Keratinocyte (primary cell): ENCODE data around the gene KCTD1.

ENCODE experiments used
- CTCF ChIP-seq, 3 experiments: IDR thresholded peaks in 1 of 3; conservative IDR thresholded peaks in 1 of 3; optimal IDR thresholded peaks in 1 of 3; 2 replicates in 2 of 3; 3 replicates in 1 of 3; pipeline versions ENCODE3 to v1.5.1; 2011; ENCODE audit warnings: low read length in 3 of 3, mild to moderate bottlenecking in 3 of 3, moderate library complexity in 2 of 3, control low read depth in 1 of 3, inconsistent platforms in 1 of 3; ENCODE audit not compliant: insufficient read depth in 2 of 3; ENCODE audit errors: extremely low read depth in 1 of 3
- EZH2 ChIP-seq: IDR thresholded peaks from one replicate; pipeline ENCODE4 v1.6.1; 2012; ENCODE audit warnings: inconsistent platforms, mild to moderate bottlenecking, low read length, moderate library complexity

GRCh38 chr18:26459340-26459739, 89.0 kb downstream of the KCTD1 start:
- TF ChIP-seq CTCF (optimal IDR thresholded peaks at IDR 0.05 in 1 of 3, IDR thresholded peaks at IDR 0.05 in 1 of 3, conservative IDR thresholded peaks at IDR 0.05 in 1 of 3; ENCODE audit: extremely low read depth in 1 of 3, insufficient read depth in 2 of 3, low read length in 3 of 3) (no peak), EZH2 (no peak)
